Urothelium cell line (cell line): ENCODE measurements around the gene PIEZO1.
"Not testable (repeated sequence)": the region's sequence is repeated elsewhere in the genome, so short reads cannot be mapped to it uniquely, and the experiment has no call there.

ENCODE experiments used
- DNase-seq: peaks from one replicate; pipeline ENCODE4 v3.0.0; 2011; ENCODE audit warnings: low spot score, mixed read lengths
- FAIRE-seq: peaks from 2 replicates; lab custom pipeline; 2011; peaks lifted over from hg19 to GRCh38; lab: Jason Lieb, UNC

PIEZO1 gene

GRCh38 chr16:88785106-88785924, at the start of gene PIEZO1:
Gene PIEZO1, minus strand, starts transcription at chr16:88785220. Its CDS starts 256 bp downstream, at chr16:88784964.
- no peak for FAIRE-seq
- peak; percentile 91 for DNase-seq

GRCh38 chr16:88834670-88835069, 49.6 kb upstream of the PIEZO1 start:
- FAIRE-seq (no peak), DNase-seq (no peak)

- DNase-seq (no peak), FAIRE-seq (no peak)
Measured at GRCh38 chr16:88833086-88833485, 48.1 kb upstream of the PIEZO1 start.

- no peak for FAIRE-seq
- no peak for DNase-seq
Measured at GRCh38 chr16:88831838-88832237, 46.8 kb upstream of the PIEZO1 start.

- DNase-seq: no peak
- FAIRE-seq: no peak
Measured at GRCh38 chr16:88830783-88831182, 45.8 kb upstream of the PIEZO1 start.

GRCh38 chr16:88830258-88830657, 45.2 kb upstream of the PIEZO1 start:
- FAIRE-seq: no peak

GRCh38 chr16:88828711-88829110, 43.7 kb upstream of the PIEZO1 start:
- FAIRE-seq (no peak), DNase-seq (no peak)

More at GRCh38 chr16:88830258-88830657, 45.2 kb upstream of the PIEZO1 start:
- no peak for DNase-seq

- DNase-seq (no peak), FAIRE-seq (no peak)
Measured at GRCh38 chr16:88827727-88828126, 42.7 kb upstream of the PIEZO1 start.

GRCh38 chr16:88826070-88826840, 41.2 kb upstream of the PIEZO1 start:
- no peak for DNase-seq

GRCh38 chr16:88825146-88825545, 40.1 kb upstream of the PIEZO1 start:
- no peak for FAIRE-seq
- no peak for DNase-seq

More at GRCh38 chr16:88826070-88826840, 41.2 kb upstream of the PIEZO1 start:
- FAIRE-seq: no peak

- DNase-seq: no peak
- no peak for FAIRE-seq
Measured at GRCh38 chr16:88824256-88825077, 39.4 kb upstream of the PIEZO1 start.

- DNase-seq, FAIRE-seq: not testable (repeated sequence)
Measured at GRCh38 chr16:88823646-88824045, 38.6 kb upstream of the PIEZO1 start.

- DNase-seq (no peak), FAIRE-seq (no peak)
Measured at GRCh38 chr16:88822281-88823040, 37.4 kb upstream of the PIEZO1 start.

- FAIRE-seq: no peak
Measured at GRCh38 chr16:88821168-88821850, 36.3 kb upstream of the PIEZO1 start.

GRCh38 chr16:88820385-88821025, 35.5 kb upstream of the PIEZO1 start:
- no peak for FAIRE-seq
- no peak for DNase-seq

More at GRCh38 chr16:88821168-88821850, 36.3 kb upstream of the PIEZO1 start:
- no peak for DNase-seq

- no peak for FAIRE-seq
- DNase-seq: no peak
Measured at GRCh38 chr16:88819126-88819525, 34.1 kb upstream of the PIEZO1 start.

GRCh38 chr16:88818575-88818874, 33.5 kb upstream of the PIEZO1 start:
- FAIRE-seq: no peak
- DNase-seq: no peak

- DNase-seq: no peak
- FAIRE-seq: no peak
Measured at GRCh38 chr16:88817785-88818574, 33.0 kb upstream of the PIEZO1 start.
